Vagina (tissue), 2 donors: Measurements from ENCODE around the gene TMEM91.

Experiments used
- POLR2A ChIP-seq, 2 donors: fragments of 450-650 bp; IDR thresholded peaks; one replicate each; pipeline ENCODE4 v1.6.1; 2017; ENCODE audit warnings: antibody characterized with exemption in 2 of 2, mild to moderate bottlenecking in 2 of 2, moderate library complexity in 2 of 2
- POLR2AphosphoS5 ChIP-seq, 2 donors: sonication (generic); formaldehyde crosslinking; IDR thresholded peaks; one replicate each; pipeline ENCODE4 v1.9.0; 2017; ENCODE audit warnings: antibody characterized with exemption in 2 of 2, mild to moderate bottlenecking in 2 of 2, low read depth in 1 of 2; ENCODE audit not compliant: insufficient read depth in 1 of 2
- TF ChIP-seq, protein P1 (sequence below), 3 experiments: fragments of 450-650 bp in 2 of 3; fragments of 200-600 bp in 1 of 3; sonication (generic) in 1 of 3; IDR thresholded peaks; one replicate each; pipeline ENCODE4 v1.5.1; 2017 to 2019; ENCODE audit warnings: antibody characterized with exemption in 3 of 3, mild to moderate bottlenecking in 2 of 3, moderate library complexity in 2 of 3

DNA sequence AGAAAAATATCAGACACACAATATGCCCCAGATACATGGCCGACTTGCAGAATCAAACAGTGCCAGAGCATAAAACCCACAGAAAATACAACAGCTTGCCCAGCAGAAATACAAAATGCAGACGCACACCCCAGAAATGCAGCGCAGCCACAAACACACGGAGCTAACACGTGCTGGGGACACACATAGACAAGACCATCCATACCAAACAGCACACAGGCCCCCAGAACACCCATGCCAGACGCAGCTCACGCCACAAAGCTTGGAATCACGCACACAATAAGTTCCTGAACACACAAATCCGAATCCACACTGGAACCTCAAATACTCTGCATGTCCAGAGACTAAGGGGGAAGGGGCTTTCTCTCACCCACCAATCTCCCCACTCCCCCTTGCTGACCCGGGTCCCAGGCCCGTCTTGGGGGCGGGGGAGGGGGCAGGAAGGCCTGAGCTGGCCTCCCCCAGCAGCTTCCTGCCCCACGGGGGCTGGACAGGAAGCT is 49.2 kb upstream of the TMEM91 start:
- no peak for TF ChIP-seq POLR2A (IDR thresholded peaks at IDR 0.05)
- TF ChIP-seq, protein P1, sequence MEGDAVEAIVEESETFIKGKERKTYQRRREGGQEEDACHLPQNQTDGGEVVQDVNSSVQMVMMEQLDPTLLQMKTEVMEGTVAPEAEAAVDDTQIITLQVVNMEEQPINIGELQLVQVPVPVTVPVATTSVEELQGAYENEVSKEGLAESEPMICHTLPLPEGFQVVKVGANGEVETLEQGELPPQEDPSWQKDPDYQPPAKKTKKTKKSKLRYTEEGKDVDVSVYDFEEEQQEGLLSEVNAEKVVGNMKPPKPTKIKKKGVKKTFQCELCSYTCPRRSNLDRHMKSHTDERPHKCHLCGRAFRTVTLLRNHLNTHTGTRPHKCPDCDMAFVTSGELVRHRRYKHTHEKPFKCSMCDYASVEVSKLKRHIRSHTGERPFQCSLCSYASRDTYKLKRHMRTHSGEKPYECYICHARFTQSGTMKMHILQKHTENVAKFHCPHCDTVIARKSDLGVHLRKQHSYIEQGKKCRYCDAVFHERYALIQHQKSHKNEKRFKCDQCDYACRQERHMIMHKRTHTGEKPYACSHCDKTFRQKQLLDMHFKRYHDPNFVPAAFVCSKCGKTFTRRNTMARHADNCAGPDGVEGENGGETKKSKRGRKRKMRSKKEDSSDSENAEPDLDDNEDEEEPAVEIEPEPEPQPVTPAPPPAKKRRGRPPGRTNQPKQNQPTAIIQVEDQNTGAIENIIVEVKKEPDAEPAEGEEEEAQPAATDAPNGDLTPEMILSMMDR (IDR thresholded peaks at IDR 0.05), result no peak
- no peak for TF ChIP-seq POLR2AphosphoS5 (IDR thresholded peaks at IDR 0.05; ENCODE audit: insufficient read depth in 1 of 2, low read depth in 1 of 2)
